HFFc6 (cell line): Measurements from ENCODE around the gene GPHN. TPM values are rescaled to one million over a fixed set of nuclear protein-coding genes. Genes with fewer than 3 reads are reported as not detected.

ENCODE experiments used
- DNase-seq: peaks from one replicate; pipeline ENCODE4 v3.0.0-alpha.2; 2018
- H3K27ac Mint-ChIP-seq: 2 replicates; pipeline ENCODE4 v1.8.0; 2020; ENCODE audit warnings: mild to moderate bottlenecking, mixed read lengths
- H3K27me3 Mint-ChIP-seq: 2 replicates; pipeline ENCODE4 v1.8.0; 2021; ENCODE audit warnings: mild to moderate bottlenecking, moderate library complexity, mixed read lengths; ENCODE audit not compliant: insufficient read depth
- H3K36me3 Mint-ChIP-seq: 2 replicates; pipeline ENCODE4 v1.8.0; 2021; ENCODE audit warnings: low read depth, mixed read lengths
- H3K4me1 Mint-ChIP-seq: 2 replicates; pipeline ENCODE4 v1.8.0; 2020; ENCODE audit warnings: low read depth, mixed read lengths
- H3K4me3 Mint-ChIP-seq: 2 replicates; pipeline ENCODE4 v1.8.0; 2020; ENCODE audit warnings: mild to moderate bottlenecking, moderate library complexity, mixed read lengths
- H3K9me3 Mint-ChIP-seq: 2 replicates; pipeline ENCODE4 v1.8.0; 2020; ENCODE audit warnings: mild to moderate bottlenecking, mixed read lengths
- CTCF ChIP-seq: fragments of 200-600 bp; sonication (generic); IDR thresholded peaks from 2 replicates; pipeline ENCODE4 v1.5.0; 2021; ENCODE audit warnings: antibody characterized with exemption, mild to moderate bottlenecking
- total RNA-seq, 6 experiments: library from RNA; stranded (reverse); fragmentation: NEBNext Ultra II Directional; extraction: Animal tissue kit (Norgen Biotek cat#: 25700); gene quantifications; 2 replicates in 1 of 6; 3 replicates in 5 of 6; pipeline ENCODE4 v1.2.3, GENCODE V29; 2021

GPHN gene
- total RNA-seq, 6 experiments from 2014 or later = 11.2 to 16.4 (median 15.0) TPM

GRCh38 chr14:66472251-66472650, 35.7 kb upstream of the GPHN start:
- H3K27me3 Mint-ChIP-seq = no peaks in the 10 kb centered on the region
- no peaks in the 10 kb centered on the region for H3K36me3 Mint-ChIP-seq
- no peak overlapping the region for H3K4me3 Mint-ChIP-seq
- H3K4me1 Mint-ChIP-seq = no peaks in the 10 kb centered on the region
- H3K27ac Mint-ChIP-seq = no peak overlapping the region
- H3K9me3 Mint-ChIP-seq = peaks cover 17% of the 10 kb centered on the region
- no peak for DNase-seq
- TF ChIP-seq CTCF = no peak

GRCh38 chr14:66473223-66473622, 34.7 kb upstream of the GPHN start:
- no peak for TF ChIP-seq CTCF
- no peak for DNase-seq
- no peaks in the 10 kb centered on the region for H3K4me1 Mint-ChIP-seq
- H3K9me3 Mint-ChIP-seq = peaks cover 17% of the 10 kb centered on the region
- no peak overlapping the region for H3K4me3 Mint-ChIP-seq
- H3K36me3 Mint-ChIP-seq = no peaks in the 10 kb centered on the region
- H3K27me3 Mint-ChIP-seq = no peaks in the 10 kb centered on the region
- no peak overlapping the region for H3K27ac Mint-ChIP-seq

GRCh38 chr14:66476964-66477363, 31.0 kb upstream of the GPHN start:
- Mint-ChIP-seq H3K27me3 (no peaks in the 10 kb centered on the region), H3K27ac (no peak overlapping the region), H3K4me1 (no peaks in the 10 kb centered on the region), H3K36me3 (no peaks in the 10 kb centered on the region), H3K4me3 (no peak overlapping the region), H3K9me3 (no peaks in the 10 kb centered on the region; the same call in none of the 2 replicates)
- peak; percentile 39 for DNase-seq
- no peak for TF ChIP-seq CTCF

GRCh38 chr14:66477567-66477966, 30.4 kb upstream of the GPHN start:
- Mint-ChIP-seq H3K27me3 (no peaks in the 10 kb centered on the region), H3K27ac (no peak overlapping the region), H3K36me3 (no peaks in the 10 kb centered on the region), H3K4me3 (no peak overlapping the region), H3K4me1 (no peaks in the 10 kb centered on the region), H3K9me3 (no peaks in the 10 kb centered on the region; the same call in 1 of the 2 replicates)
- no peak for DNase-seq
- no peak for TF ChIP-seq CTCF

- no peak overlapping the region for H3K27ac Mint-ChIP-seq
- DNase-seq = no peak
- no peaks in the 10 kb centered on the region; the same call in 1 of the 2 replicates for H3K27me3 Mint-ChIP-seq
- no peaks in the 10 kb centered on the region for H3K4me1 Mint-ChIP-seq
- no peaks in the 10 kb centered on the region for H3K9me3 Mint-ChIP-seq
- no peaks in the 10 kb centered on the region for H3K36me3 Mint-ChIP-seq
- TF ChIP-seq CTCF = no peak
- H3K4me3 Mint-ChIP-seq = no peak overlapping the region
These were observed 25.1 kb upstream of the GPHN start for GRCh38 chr14:66482873-66483272.

- Mint-ChIP-seq H3K36me3 (no peaks in the 10 kb centered on the region), H3K27ac (no peak overlapping the region), H3K27me3 (peaks cover 2% of the 10 kb centered on the region; the same call in 1 of the 2 replicates), H3K4me1 (no peaks in the 10 kb centered on the region), H3K9me3 (no peaks in the 10 kb centered on the region), H3K4me3 (no peak overlapping the region)
- no peak for DNase-seq
- no peak for TF ChIP-seq CTCF
These were observed 24.6 kb upstream of the GPHN start for GRCh38 chr14:66483322-66483721.
